SK-N-SH treated with all-trans-retinoic acid at 6 μM for 48 hours (cell line): Measurements from ENCODE around the gene TTC5.

Experiments used
- ATAC-seq: fragments of 200-7000 bp; cut with Tn5 transposase; 3 replicates; pipeline ENCODE4 v1.9.1; 2020; ENCODE audit warnings: mild to moderate bottlenecking, moderate library complexity
- ARNTL ChIP-seq: fragments of 450-650 bp; formaldehyde crosslinking; IDR thresholded peaks from 2 replicates; pipeline ENCODE4 v1.5.0; 2020; ENCODE audit warnings: low read depth, mild to moderate bottlenecking, moderate library complexity, borderline replicate concordance
- BACH2 ChIP-seq: fragments of 250-450 bp; sonication (Bioruptor Pico); IDR thresholded peaks from 2 replicates; pipeline ENCODE4 v1.9.0; 2021; ENCODE audit warnings: mild to moderate bottlenecking, borderline replicate concordance
- CSDC2 ChIP-seq: fragments of 250-450 bp; sonication (Bioruptor Pico); IDR thresholded peaks from 2 replicates; pipeline ENCODE4 v1.5.0; 2020; ENCODE audit warnings: mild to moderate bottlenecking, moderate library complexity
- ESRRG ChIP-seq: fragments of 250-450 bp; sonication (Bioruptor Pico); IDR thresholded peaks from 2 replicates; pipeline ENCODE4 v1.6.1; 2021; ENCODE audit warnings: mild to moderate bottlenecking
- GLIS3 ChIP-seq: fragments of 250-450 bp; sonication (Bioruptor Pico); IDR thresholded peaks from 2 replicates; pipeline ENCODE4 v1.5.0; 2020; ENCODE audit warnings: mild to moderate bottlenecking, moderate library complexity
- ISL1 ChIP-seq: fragments of 250-450 bp; sonication (Bioruptor Pico); IDR thresholded peaks from 2 replicates; pipeline ENCODE4 v2.1.2; 2022; ENCODE audit warnings: mild to moderate bottlenecking, moderate library complexity
- OSR1 ChIP-seq: fragments of 250-450 bp; sonication (Bioruptor Pico); IDR thresholded peaks from 2 replicates; pipeline ENCODE4 v1.8.0; 2022; ENCODE audit warnings: moderate library complexity, mild to moderate bottlenecking, inconsistent platforms
- POU6F1 ChIP-seq: fragments of 250-450 bp; sonication (Bioruptor Pico); IDR thresholded peaks from 2 replicates; pipeline ENCODE4 v1.8.0; 2021; ENCODE audit warnings: low read depth, mild to moderate bottlenecking, moderate library complexity, borderline replicate concordance
- RARB ChIP-seq: fragments of 250-450 bp; sonication (Bioruptor Pico); IDR thresholded peaks from 2 replicates; pipeline ENCODE4 v1.8.0; 2021; ENCODE audit warnings: mild to moderate bottlenecking, moderate library complexity
- SNAI2 ChIP-seq: fragments of 250-450 bp; sonication (Bioruptor Pico); IDR thresholded peaks from 2 replicates; pipeline ENCODE4 v1.5.0; 2020; ENCODE audit warnings: mild to moderate bottlenecking, moderate library complexity
- TCF4 ChIP-seq: fragments of 250-450 bp; sonication (Bioruptor Pico); IDR thresholded peaks from 2 replicates; pipeline ENCODE4 v1.8.0; 2021; ENCODE audit warnings: mild to moderate bottlenecking, moderate library complexity, borderline replicate concordance
- TOX ChIP-seq: fragments of 250-450 bp; sonication (Bioruptor Pico); IDR thresholded peaks from 2 replicates; pipeline ENCODE4 v1.8.0; 2021; ENCODE audit warnings: mild to moderate bottlenecking, moderate library complexity, borderline replicate concordance
- TSHZ2 ChIP-seq: fragments of 250-450 bp; sonication (Bioruptor Pico); IDR thresholded peaks from 2 replicates; pipeline ENCODE4 v1.5.0; 2020; ENCODE audit warnings: mild to moderate bottlenecking, moderate library complexity
- ZC3H10 ChIP-seq: fragments of 250-450 bp; sonication (Bioruptor Pico); IDR thresholded peaks from 2 replicates; pipeline ENCODE4 v1.5.1; 2021; ENCODE audit warnings: mild to moderate bottlenecking, moderate library complexity
- ZFP3 ChIP-seq: fragments of 250-450 bp; sonication (Bioruptor Pico); IDR thresholded peaks from 2 replicates; pipeline ENCODE4 v1.5.0; 2020; ENCODE audit warnings: mild to moderate bottlenecking, moderate library complexity
- ZNF565 ChIP-seq: fragments of 450-650 bp; formaldehyde crosslinking; conservative IDR thresholded peaks from 2 replicates; pipeline ENCODE4 v1.5.0; 2020; ENCODE audit warnings: low read depth, mild to moderate bottlenecking, moderate library complexity
- ZNF70 ChIP-seq: fragments of 450-650 bp; formaldehyde crosslinking; IDR thresholded peaks from 2 replicates; pipeline ENCODE4 v1.5.0; 2020; ENCODE audit warnings: mild to moderate bottlenecking, moderate library complexity
- ZNF8 ChIP-seq: fragments of 450-650 bp; formaldehyde crosslinking; IDR thresholded peaks from 2 replicates; pipeline ENCODE4 v1.5.0; 2020; ENCODE audit warnings: mild to moderate bottlenecking, moderate library complexity
- TF ChIP-seq, protein P1 (sequence below): fragments of 250-450 bp; sonication (Bioruptor Pico); IDR thresholded peaks from 2 replicates; pipeline ENCODE4 v1.5.1; 2020; ENCODE audit warnings: low read depth, mild to moderate bottlenecking, moderate library complexity
- TF ChIP-seq, protein P2 (sequence below): fragments of 250-450 bp; sonication (Bioruptor Pico); IDR thresholded peaks from 2 replicates; pipeline ENCODE4 v1.8.0; 2020; ENCODE audit warnings: mild to moderate bottlenecking, moderate library complexity, borderline replicate concordance

The TTC5 gene, protein sequence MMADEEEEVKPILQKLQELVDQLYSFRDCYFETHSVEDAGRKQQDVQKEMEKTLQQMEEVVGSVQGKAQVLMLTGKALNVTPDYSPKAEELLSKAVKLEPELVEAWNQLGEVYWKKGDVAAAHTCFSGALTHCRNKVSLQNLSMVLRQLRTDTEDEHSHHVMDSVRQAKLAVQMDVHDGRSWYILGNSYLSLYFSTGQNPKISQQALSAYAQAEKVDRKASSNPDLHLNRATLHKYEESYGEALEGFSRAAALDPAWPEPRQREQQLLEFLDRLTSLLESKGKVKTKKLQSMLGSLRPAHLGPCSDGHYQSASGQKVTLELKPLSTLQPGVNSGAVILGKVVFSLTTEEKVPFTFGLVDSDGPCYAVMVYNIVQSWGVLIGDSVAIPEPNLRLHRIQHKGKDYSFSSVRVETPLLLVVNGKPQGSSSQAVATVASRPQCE

DNA sequence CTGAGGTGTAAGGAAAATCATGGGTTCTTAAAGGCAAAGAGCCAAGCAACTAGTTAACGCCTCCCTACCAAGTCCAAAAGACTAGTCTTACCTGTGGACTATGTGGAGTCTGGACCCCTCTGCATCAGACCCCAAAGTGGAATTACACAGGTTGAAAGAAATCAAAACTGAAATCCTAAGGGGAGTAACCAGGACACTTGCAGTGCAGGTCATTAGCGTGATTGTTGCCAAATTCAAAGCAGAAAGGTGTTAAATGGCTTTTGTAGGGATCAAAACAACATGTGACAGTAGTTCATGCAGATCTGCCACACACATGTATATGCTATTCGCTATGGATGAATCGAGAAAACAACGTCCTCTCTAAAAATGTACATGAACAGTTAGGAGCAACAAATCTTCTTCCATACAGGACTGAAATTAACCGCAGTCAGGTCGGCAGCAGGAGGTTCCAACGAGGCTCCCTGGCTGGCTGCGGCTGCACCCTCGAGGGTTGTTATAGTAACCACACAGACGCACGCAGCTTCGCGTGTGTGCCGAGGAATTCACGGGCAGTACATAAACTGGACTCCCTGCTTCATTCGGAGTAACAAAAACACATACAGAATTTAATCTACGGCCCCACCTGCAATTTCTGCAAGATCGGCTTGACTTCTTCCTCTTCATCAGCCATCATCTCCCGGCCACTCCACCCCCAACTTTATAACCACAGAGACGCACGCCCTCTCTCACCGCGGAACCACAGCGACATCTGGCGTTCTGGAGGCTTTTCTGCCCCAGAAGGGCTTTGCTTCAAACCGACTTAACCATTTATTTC, at the start of gene TTC5:
TTC5 (minus strand) TSS at position 687 of the 814 bp plus-strand sequence; CDS start at position 673, 14 bp downstream.
- ATAC-seq: peak; percentile 98
- TF ChIP-seq OSR1 (CRISPR knock-in tag) (no peak), SNAI2 (CRISPR knock-in tag) (no peak), POU6F1 (CRISPR knock-in tag) (no peak), TOX (no peak), TCF4 (CRISPR knock-in tag) (no peak), RARB (CRISPR knock-in tag) (no peak), GLIS3 (no peak), ZNF565 (CRISPR knock-in tag) (no peak), ESRRG (CRISPR knock-in tag) (no peak), ZC3H10 (CRISPR knock-in tag) (no peak), ISL1 (no peak), TSHZ2 (no peak)
- TF ChIP-seq, protein P1, sequence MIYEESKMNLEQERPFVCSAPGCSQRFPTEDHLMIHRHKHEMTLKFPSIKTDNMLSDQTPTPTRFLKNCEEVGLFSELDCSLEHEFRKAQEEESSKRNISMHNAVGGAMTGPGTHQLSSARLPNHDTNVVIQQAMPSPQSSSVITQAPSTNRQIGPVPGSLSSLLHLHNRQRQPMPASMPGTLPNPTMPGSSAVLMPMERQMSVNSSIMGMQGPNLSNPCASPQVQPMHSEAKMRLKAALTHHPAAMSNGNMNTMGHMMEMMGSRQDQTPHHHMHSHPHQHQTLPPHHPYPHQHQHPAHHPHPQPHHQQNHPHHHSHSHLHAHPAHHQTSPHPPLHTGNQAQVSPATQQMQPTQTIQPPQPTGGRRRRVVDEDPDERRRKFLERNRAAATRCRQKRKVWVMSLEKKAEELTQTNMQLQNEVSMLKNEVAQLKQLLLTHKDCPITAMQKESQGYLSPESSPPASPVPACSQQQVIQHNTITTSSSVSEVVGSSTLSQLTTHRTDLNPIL (CRISPR knock-in tag): no peak

DNA sequence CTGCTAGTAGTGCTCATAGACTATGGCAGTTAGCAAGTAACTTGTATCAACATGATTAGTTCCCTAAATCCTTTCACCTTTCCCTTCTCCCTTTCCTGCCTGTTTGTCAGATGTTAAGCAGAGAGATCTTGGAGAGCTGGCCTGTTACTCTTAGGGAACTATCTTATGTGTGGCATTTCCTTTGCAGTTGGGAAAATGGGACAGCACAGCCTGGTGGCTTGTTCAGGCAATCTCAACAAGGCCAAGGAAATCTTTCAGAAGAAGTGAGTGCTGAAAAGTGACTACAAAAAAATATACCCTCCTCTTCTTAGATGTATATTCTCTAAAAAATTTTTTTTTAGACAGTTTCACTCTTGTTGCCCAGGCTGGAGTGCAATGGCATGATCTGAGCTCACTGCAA, 45.1 kb upstream of the TTC5 start:
- ATAC-seq: peak; percentile 64
- TF ChIP-seq, protein P2, sequence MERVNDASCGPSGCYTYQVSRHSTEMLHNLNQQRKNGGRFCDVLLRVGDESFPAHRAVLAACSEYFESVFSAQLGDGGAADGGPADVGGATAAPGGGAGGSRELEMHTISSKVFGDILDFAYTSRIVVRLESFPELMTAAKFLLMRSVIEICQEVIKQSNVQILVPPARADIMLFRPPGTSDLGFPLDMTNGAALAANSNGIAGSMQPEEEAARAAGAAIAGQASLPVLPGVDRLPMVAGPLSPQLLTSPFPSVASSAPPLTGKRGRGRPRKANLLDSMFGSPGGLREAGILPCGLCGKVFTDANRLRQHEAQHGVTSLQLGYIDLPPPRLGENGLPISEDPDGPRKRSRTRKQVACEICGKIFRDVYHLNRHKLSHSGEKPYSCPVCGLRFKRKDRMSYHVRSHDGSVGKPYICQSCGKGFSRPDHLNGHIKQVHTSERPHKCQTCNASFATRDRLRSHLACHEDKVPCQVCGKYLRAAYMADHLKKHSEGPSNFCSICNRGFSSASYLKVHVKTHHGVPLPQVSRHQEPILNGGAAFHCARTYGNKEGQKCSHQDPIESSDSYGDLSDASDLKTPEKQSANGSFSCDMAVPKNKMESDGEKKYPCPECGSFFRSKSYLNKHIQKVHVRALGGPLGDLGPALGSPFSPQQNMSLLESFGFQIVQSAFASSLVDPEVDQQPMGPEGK (CRISPR knock-in tag): no peak
- TF ChIP-seq SNAI2 (CRISPR knock-in tag) (no peak), ESRRG (CRISPR knock-in tag) (no peak), BACH2 (CRISPR knock-in tag) (no peak), TCF4 (CRISPR knock-in tag) (no peak), OSR1 (CRISPR knock-in tag) (no peak), CSDC2 (no peak), POU6F1 (CRISPR knock-in tag) (no peak), ZFP3 (CRISPR knock-in tag) (no peak), ZNF565 (CRISPR knock-in tag) (no peak), TSHZ2 (no peak), TOX (no peak), RARB (CRISPR knock-in tag) (no peak), ARNTL (CRISPR knock-in tag) (no peak), ZNF8 (no peak), ZNF70 (CRISPR knock-in tag) (no peak)
- TF ChIP-seq, all 23 proteins: peak for 0
